ENCODE measurements around the gene CALM1.

The CALM1 gene

DNA sequence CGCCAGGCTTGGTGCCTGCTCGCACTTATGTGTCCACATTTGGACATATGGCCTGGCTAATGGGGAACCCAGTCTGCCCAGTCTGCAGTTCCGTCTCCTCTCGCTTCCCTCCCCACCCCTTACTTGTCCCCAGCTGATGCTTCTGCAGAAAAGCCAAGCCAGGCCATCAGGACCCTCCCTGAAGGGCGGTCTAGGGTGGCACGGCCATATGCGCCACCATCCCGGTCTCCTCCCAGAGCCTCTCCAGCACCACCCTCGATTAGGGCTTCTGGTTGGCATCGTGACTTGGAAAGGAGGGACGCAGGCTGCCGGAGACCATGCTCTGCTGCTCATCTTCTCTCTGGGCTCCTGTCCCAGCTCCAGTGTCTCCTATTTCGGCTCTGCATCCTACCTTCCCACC lies 54.6 kb downstream of the CALM1 start:
- Histone ChIP-seq H3K4me3 (ENCODE audit: low read depth, low read length, poor library complexity, severe bottlenecking) (no peak overlapping the region), H3F3A (ENCODE audit: insufficient read depth, low read length) (no peaks in the 10 kb centered on the region), H4K20me1 (ENCODE audit: insufficient read depth, low read length) (no peaks in the 10 kb centered on the region), H3K36me3 (ENCODE audit: insufficient read depth, low read length) (no peaks in the 10 kb centered on the region; the same call in 1 of the 2 replicates), H3K9ac (ENCODE audit: low read length) (no peak overlapping the region), H3K27ac (ENCODE audit: low read depth, low read length, poor library complexity, severe bottlenecking) (no peak overlapping the region), H3K79me2 (ENCODE audit: insufficient read depth, low read length) (no peaks in the 10 kb centered on the region), H3K9me2 (ENCODE audit: low read depth, low read length) (no peaks in the 10 kb centered on the region), H2AFZ (ENCODE audit: low read length) (no peak overlapping the region), H3K27me3 (ENCODE audit: insufficient read depth, low read length) (no peaks in the 10 kb centered on the region), H3K4me1 (ENCODE audit: insufficient read depth, low read length, severe bottlenecking) (no peaks in the 10 kb centered on the region), H3K4me2 (ENCODE audit: low read length) (no peak overlapping the region), H3K9me3 (ENCODE audit: low read length) (no peaks in the 10 kb centered on the region; the same call in 1 of the 2 replicates)
- TF ChIP-seq, protein P1, sequence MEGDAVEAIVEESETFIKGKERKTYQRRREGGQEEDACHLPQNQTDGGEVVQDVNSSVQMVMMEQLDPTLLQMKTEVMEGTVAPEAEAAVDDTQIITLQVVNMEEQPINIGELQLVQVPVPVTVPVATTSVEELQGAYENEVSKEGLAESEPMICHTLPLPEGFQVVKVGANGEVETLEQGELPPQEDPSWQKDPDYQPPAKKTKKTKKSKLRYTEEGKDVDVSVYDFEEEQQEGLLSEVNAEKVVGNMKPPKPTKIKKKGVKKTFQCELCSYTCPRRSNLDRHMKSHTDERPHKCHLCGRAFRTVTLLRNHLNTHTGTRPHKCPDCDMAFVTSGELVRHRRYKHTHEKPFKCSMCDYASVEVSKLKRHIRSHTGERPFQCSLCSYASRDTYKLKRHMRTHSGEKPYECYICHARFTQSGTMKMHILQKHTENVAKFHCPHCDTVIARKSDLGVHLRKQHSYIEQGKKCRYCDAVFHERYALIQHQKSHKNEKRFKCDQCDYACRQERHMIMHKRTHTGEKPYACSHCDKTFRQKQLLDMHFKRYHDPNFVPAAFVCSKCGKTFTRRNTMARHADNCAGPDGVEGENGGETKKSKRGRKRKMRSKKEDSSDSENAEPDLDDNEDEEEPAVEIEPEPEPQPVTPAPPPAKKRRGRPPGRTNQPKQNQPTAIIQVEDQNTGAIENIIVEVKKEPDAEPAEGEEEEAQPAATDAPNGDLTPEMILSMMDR (IDR thresholded peaks at IDR 0.05; ENCODE audit: low read length) = no peak
- TF ChIP-seq EZH2 (IDR thresholded peaks at IDR 0.05; ENCODE audit: borderline replicate concordance, low read length) = no peak

GRCh38 chr14:90451961-90452360 lies 55.1 kb downstream of the CALM1 start:
- no peak overlapping the region for H2AFZ ChIP-seq (ENCODE audit: low read length)
- H3F3A ChIP-seq (ENCODE audit: insufficient read depth, low read length) = no peaks in the 10 kb centered on the region
- no peaks in the 10 kb centered on the region for H3K79me2 ChIP-seq (ENCODE audit: insufficient read depth, low read length)
- no peak overlapping the region for H3K4me2 ChIP-seq (ENCODE audit: low read length)
- no peaks in the 10 kb centered on the region for H3K27me3 ChIP-seq (ENCODE audit: insufficient read depth, low read length)
- H3K9me3 ChIP-seq (ENCODE audit: low read length) = no peaks in the 10 kb centered on the region; the same call in 1 of the 2 replicates
- H3K9ac ChIP-seq (ENCODE audit: low read length) = no peak overlapping the region
- no peak overlapping the region for H3K27ac ChIP-seq (ENCODE audit: low read depth, low read length, poor library complexity, severe bottlenecking)
- no peak for TF ChIP-seq EZH2 (IDR thresholded peaks at IDR 0.05; ENCODE audit: borderline replicate concordance, low read length)
- TF ChIP-seq, protein P1 (IDR thresholded peaks at IDR 0.05; ENCODE audit: low read length) = no peak
- no peak overlapping the region for H3K4me3 ChIP-seq (ENCODE audit: low read depth, low read length, poor library complexity, severe bottlenecking)
- no peaks in the 10 kb centered on the region for H4K20me1 ChIP-seq (ENCODE audit: insufficient read depth, low read length)
- H3K36me3 ChIP-seq (ENCODE audit: insufficient read depth, low read length) = no peaks in the 10 kb centered on the region; the same call in 1 of the 2 replicates
- no peaks in the 10 kb centered on the region for H3K4me1 ChIP-seq (ENCODE audit: insufficient read depth, low read length, severe bottlenecking)
- H3K9me2 ChIP-seq (ENCODE audit: low read depth, low read length) = no peaks in the 10 kb centered on the region

GRCh38 chr14:90452366-90452765 lies 55.5 kb downstream of the CALM1 start:
- Histone ChIP-seq H3F3A (ENCODE audit: insufficient read depth, low read length) (no peaks in the 10 kb centered on the region), H3K36me3 (ENCODE audit: insufficient read depth, low read length) (no peaks in the 10 kb centered on the region; the same call in 1 of the 2 replicates), H3K4me2 (ENCODE audit: low read length) (no peak overlapping the region), H3K4me1 (ENCODE audit: insufficient read depth, low read length, severe bottlenecking) (no peaks in the 10 kb centered on the region), H4K20me1 (ENCODE audit: insufficient read depth, low read length) (no peaks in the 10 kb centered on the region), H3K4me3 (ENCODE audit: low read depth, low read length, poor library complexity, severe bottlenecking) (no peak overlapping the region), H3K79me2 (ENCODE audit: insufficient read depth, low read length) (no peaks in the 10 kb centered on the region), H3K27me3 (ENCODE audit: insufficient read depth, low read length) (no peaks in the 10 kb centered on the region), H3K9ac (ENCODE audit: low read length) (no peak overlapping the region), H2AFZ (ENCODE audit: low read length) (no peak overlapping the region), H3K9me2 (ENCODE audit: low read depth, low read length) (no peaks in the 10 kb centered on the region), H3K9me3 (ENCODE audit: low read length) (no peaks in the 10 kb centered on the region; the same call in 1 of the 2 replicates), H3K27ac (ENCODE audit: low read depth, low read length, poor library complexity, severe bottlenecking) (no peak overlapping the region)
- TF ChIP-seq, protein P1 (IDR thresholded peaks at IDR 0.05; ENCODE audit: low read length) = no peak
- TF ChIP-seq EZH2 (IDR thresholded peaks at IDR 0.05; ENCODE audit: borderline replicate concordance, low read length) = no peak
